Activated T-cell treated with anti-CD3 and anti-CD28 coated beads, Interleukin-2, amount 50 U/mL, for 72 hours (primary cell): ENCODE results near the gene ZNF837. TPM values are rescaled to one million over a fixed set of nuclear protein-coding genes. Genes with fewer than 3 reads are reported as not detected.
"Not testable (repeated sequence)": the region's sequence is repeated elsewhere in the genome, so short reads cannot be mapped to it uniquely, and the experiment has no call there.

ENCODE experiments used
- ATAC-seq, 2 donors: fragments of 150-1000 bp; cut with Tn5 transposase; replicated peaks in 1 of 2; 2 replicates each; pipeline ENCODE4 v1.10.0; 2021; ENCODE audit warnings: moderate library complexity in 2 of 2, mild to moderate bottlenecking in 1 of 2
- DNase-seq, 2 donors: peaks; one replicate each; pipeline ENCODE4 v3.0.0; 2021 to 2022; ENCODE audit warnings: mixed read lengths in 1 of 2
- H3K27ac Mint-ChIP-seq: one replicate; pipeline ENCODE4 v1.8.0; 2022; ENCODE audit warnings: mild to moderate bottlenecking, moderate library complexity, mixed read lengths
- H3K27me3 Mint-ChIP-seq: one replicate; pipeline ENCODE4 v1.8.0; 2022; ENCODE audit warnings: low read depth, mixed read lengths
- H3K36me3 Mint-ChIP-seq, 2 donors: one replicate each; pipeline ENCODE4 v1.8.0; 2022; ENCODE audit warnings: mixed read lengths in 2 of 2, mild to moderate bottlenecking in 1 of 2; ENCODE audit not compliant: insufficient read depth in 2 of 2
- H3K4me1 Mint-ChIP-seq: one replicate; pipeline ENCODE4 v1.8.0; 2022; ENCODE audit warnings: low read depth, mixed read lengths
- H3K4me3 Mint-ChIP-seq, 2 donors: one replicate each; pipeline ENCODE4 v1.8.0; 2022; ENCODE audit warnings: mild to moderate bottlenecking in 2 of 2, mixed read lengths in 2 of 2, moderate library complexity in 2 of 2
- H3K9me3 Mint-ChIP-seq, 2 donors: one replicate each; pipeline ENCODE4 v1.8.0; 2022; ENCODE audit warnings: mixed read lengths in 2 of 2
- total RNA-seq, 2 donors: library from RNA; stranded (reverse); gene quantifications; one replicate each; pipeline ENCODE4 v1.2.3, GENCODE V29; 2022

Gene ZNF837
- total RNA-seq, 2 donors from 2014 or later: 2.3 to 3.0 TPM

- DNase-seq (no peak), ATAC-seq (no peak)
- Mint-ChIP-seq H3K4me3 (no peak overlapping the region), H3K4me1 (peaks cover 34% of the 10 kb centered on the region), H3K27me3 (no peaks in the 10 kb centered on the region), H3K27ac (no peak overlapping the region), H3K9me3 (no peaks in the 10 kb centered on the region), H3K36me3 (peaks cover 13 to 36% of the 10 kb centered on the region in 2 donors)
These were observed 12.3 kb upstream of the ZNF837 start for GRCh38 chr19:58392945-58393724.

GRCh38 chr19:58388175-58388526, 7.3 kb upstream of the ZNF837 start:
- no peak for ATAC-seq
- peaks cover 8 to 28% of the 10 kb centered on the region in 2 donors for H3K36me3 Mint-ChIP-seq
- peaks cover 39% of the 10 kb centered on the region for H3K4me1 Mint-ChIP-seq
- H3K4me3 Mint-ChIP-seq: peak overlapping the region; percentile 96
- no peaks in the 10 kb centered on the region for H3K9me3 Mint-ChIP-seq
- no peak for DNase-seq
- peak overlapping the region; percentile 97 for H3K27ac Mint-ChIP-seq
- no peaks in the 10 kb centered on the region for H3K27me3 Mint-ChIP-seq

GRCh38 chr19:58387338-58388174, 6.7 kb upstream of the ZNF837 start:
- no peaks in the 10 kb centered on the region for H3K27me3 Mint-ChIP-seq
- DNase-seq (no peak), ATAC-seq (no peak)
- peak overlapping the region; percentile 96 for H3K4me3 Mint-ChIP-seq
- H3K27ac Mint-ChIP-seq: peak overlapping the region; percentile 97
- H3K36me3 Mint-ChIP-seq: peaks cover 6 to 26% of the 10 kb centered on the region in 2 donors
- no peaks in the 10 kb centered on the region for H3K9me3 Mint-ChIP-seq
- peaks cover 39% of the 10 kb centered on the region for H3K4me1 Mint-ChIP-seq

GRCh38 chr19:58386576-58387337, 5.9 kb upstream of the ZNF837 start, which contains the start of gene RPS5:
Gene RPS5 (plus strand): TSS chr19:58387269. CDS start chr19:58388138, 869 bp downstream.
- Mint-ChIP-seq H3K4me3 (peak within 1 kb of the TSS; percentile 96), H3K4me1 (peaks cover 46% of the 10 kb centered on the region), H3K9me3 (no peaks in the 10 kb centered on the region), H3K36me3 (peaks cover 6 to 26% of the 10 kb centered on the region in 2 donors), H3K27me3 (no peaks in the 10 kb centered on the region), H3K27ac (peak within 1 kb of the TSS; percentile 97)
- DNase-seq: peak; percentile 94
- ATAC-seq: peak; percentile 93 to 94

GRCh38 chr19:58385891-58386575, 5.2 kb upstream of the ZNF837 start:
- H3K4me3 Mint-ChIP-seq: peak overlapping the region; percentile 96
- H3K4me1 Mint-ChIP-seq: peaks cover 45% of the 10 kb centered on the region
- ATAC-seq: peak; percentile 4 to 6
- H3K27ac Mint-ChIP-seq: peak overlapping the region; percentile 97
- peak; percentile 25 to 32 for DNase-seq
- no peaks in the 10 kb centered on the region for H3K27me3 Mint-ChIP-seq
- H3K9me3 Mint-ChIP-seq: no peaks in the 10 kb centered on the region
- peaks cover 6 to 26% of the 10 kb centered on the region in 2 donors for H3K36me3 Mint-ChIP-seq

- peaks cover 39% of the 10 kb centered on the region for H3K4me1 Mint-ChIP-seq
- no peak for DNase-seq
- ATAC-seq: no peak
These were observed 4.6 kb upstream of the ZNF837 start for GRCh38 chr19:58385313-58385890.

GRCh38 chr19:58382997-58383603, 2.3 kb upstream of the ZNF837 start:
- no peaks in the 10 kb centered on the region for H3K9me3 Mint-ChIP-seq
- H3K27me3 Mint-ChIP-seq: no peaks in the 10 kb centered on the region
- H3K36me3 Mint-ChIP-seq: peaks cover 2 to 8% of the 10 kb centered on the region in 2 donors
- no peak for DNase-seq
- H3K27ac Mint-ChIP-seq: no peak overlapping the region
- H3K4me1 Mint-ChIP-seq: peaks cover 41% of the 10 kb centered on the region
- H3K4me3 Mint-ChIP-seq: peak overlapping the region; percentile 81 to 97
- ATAC-seq: no peak

More at GRCh38 chr19:58385313-58385890, 4.6 kb upstream of the ZNF837 start:
- Mint-ChIP-seq H3K4me3 (peak overlapping the region; percentile 96), H3K9me3 (no peaks in the 10 kb centered on the region), H3K36me3 (peaks cover 3 to 20% of the 10 kb centered on the region in 2 donors), H3K27me3 (no peaks in the 10 kb centered on the region), H3K27ac (peak overlapping the region; percentile 97)

GRCh38 chr19:58381460-58382212, 806 bp upstream of the ZNF837 start:
- peak overlapping the region; percentile 88 to 97 for H3K4me3 Mint-ChIP-seq
- no peak for ATAC-seq
- no peak for DNase-seq
- H3K27me3 Mint-ChIP-seq: no peaks in the 10 kb centered on the region
- no peaks in the 10 kb centered on the region for H3K9me3 Mint-ChIP-seq
- peak overlapping the region; percentile 89 for H3K27ac Mint-ChIP-seq
- H3K4me1 Mint-ChIP-seq: peaks cover 37% of the 10 kb centered on the region
- peaks cover 0 to 1% of the 10 kb centered on the region in 2 donors for H3K36me3 Mint-ChIP-seq

GRCh38 chr19:58380037-58380661, 681 bp downstream of the ZNF837 start:
- H3K9me3 Mint-ChIP-seq: no peaks in the 10 kb centered on the region
- ATAC-seq: no peak
- peak overlapping the region; percentile 88 to 97 for H3K4me3 Mint-ChIP-seq
- H3K27me3 Mint-ChIP-seq: no peaks in the 10 kb centered on the region
- H3K36me3 Mint-ChIP-seq: no peaks in the 10 kb centered on the region
- DNase-seq: no peak
- H3K4me1 Mint-ChIP-seq: peaks cover 28% of the 10 kb centered on the region
- peak overlapping the region; percentile 74 for H3K27ac Mint-ChIP-seq

- H3K4me1 Mint-ChIP-seq: peaks cover 28% of the 10 kb centered on the region
- ATAC-seq (no peak), DNase-seq (no peak)
- H3K27ac Mint-ChIP-seq: peak overlapping the region; percentile 63
- no peaks in the 10 kb centered on the region for H3K9me3 Mint-ChIP-seq
- H3K36me3 Mint-ChIP-seq: no peaks in the 10 kb centered on the region
- H3K4me3 Mint-ChIP-seq: peak overlapping the region; percentile 88 to 97
- H3K27me3 Mint-ChIP-seq: no peaks in the 10 kb centered on the region
These were observed 1.6 kb downstream of the ZNF837 start for GRCh38 chr19:58379246-58379645.

- H3K27me3 Mint-ChIP-seq, DNase-seq, H3K36me3 Mint-ChIP-seq, H3K9me3 Mint-ChIP-seq, ATAC-seq, H3K4me3 Mint-ChIP-seq, H3K27ac Mint-ChIP-seq: not testable (repeated sequence)
- peaks cover 17% of the 10 kb centered on the region for H3K4me1 Mint-ChIP-seq
These were observed 4.1 kb downstream of the ZNF837 start for GRCh38 chr19:58376724-58377123.
